GM13976 (cell line): Measurements from ENCODE around the gene CCL1.

ENCODE experiments used
- DNase-seq: peaks from one replicate; pipeline ENCODE4 v3.0.0; 2012; ENCODE audit warnings: low spot score
- CTCF ChIP-seq: IDR thresholded peaks from 2 replicates; pipeline ENCODE4 v1.5.1; 2012; ENCODE audit warnings: borderline replicate concordance, mild to moderate bottlenecking; ENCODE audit not compliant: insufficient read depth; ENCODE audit errors: extremely low read depth, missing control alignments, control extremely low read depth
- in situ Hi-C: fragments of 300-500 bp; cut with MboI; formaldehyde crosslinking; loops from one replicate; pipeline ENCODE4 v1.12.0; 2022; ENCODE audit warnings: low sequenced_read_pairs, mixed read lengths, inconsistent platforms; ENCODE audit not compliant: unreplicated experiment

Gene CCL1

GRCh38 chr17:34377078-34377823, 14.2 kb upstream of the CCL1 start:
- no peak for DNase-seq
- in situ Hi-C loops: no loop called here
- TF ChIP-seq CTCF: no peak

- DNase-seq: no peak
- in situ Hi-C loops: no loop called here
- TF ChIP-seq CTCF: no peak
Observed at GRCh38 chr17:34375426-34375997, 12.5 kb upstream of the CCL1 start.

GRCh38 chr17:34374457-34374856, 11.4 kb upstream of the CCL1 start:
- in situ Hi-C loops: no loop called here
- no peak for TF ChIP-seq CTCF
- no peak for DNase-seq

- no peak for TF ChIP-seq CTCF
- in situ Hi-C loops: no loop called here
- no peak for DNase-seq
Observed at GRCh38 chr17:34371405-34372100, 8.5 kb upstream of the CCL1 start.

- in situ Hi-C loops: no loop called here
- TF ChIP-seq CTCF: no peak
- no peak for DNase-seq
Observed at GRCh38 chr17:34370997-34371395, 8.0 kb upstream of the CCL1 start.

GRCh38 chr17:34370376-34370996, 7.5 kb upstream of the CCL1 start:
- no peak for DNase-seq
- no peak for TF ChIP-seq CTCF
- in situ Hi-C loops: no loop called here
